ENCODE measurements around the gene ADAM33.

The ADAM33 gene

GRCh38 chr20:3663031-3663701 is 18.6 kb downstream of the ADAM33 start, which contains the start of gene GFRA4:
Gene GFRA4, minus strand, starts transcription at chr20:3663399. Its CDS starts 0 bp downstream, at chr20:3663399.
- no peak for DNase-seq

GRCh38 chr20:3661814-3662665 is 19.8 kb downstream of the ADAM33 start:
- DNase-seq = no peak

- DNase-seq = no peak
Observed at GRCh38 chr20:3661060-3661813, 20.6 kb downstream of the ADAM33 start.

GRCh38 chr20:3660262-3661059 is 21.3 kb downstream of the ADAM33 start:
- DNase-seq = no peak

DNA sequence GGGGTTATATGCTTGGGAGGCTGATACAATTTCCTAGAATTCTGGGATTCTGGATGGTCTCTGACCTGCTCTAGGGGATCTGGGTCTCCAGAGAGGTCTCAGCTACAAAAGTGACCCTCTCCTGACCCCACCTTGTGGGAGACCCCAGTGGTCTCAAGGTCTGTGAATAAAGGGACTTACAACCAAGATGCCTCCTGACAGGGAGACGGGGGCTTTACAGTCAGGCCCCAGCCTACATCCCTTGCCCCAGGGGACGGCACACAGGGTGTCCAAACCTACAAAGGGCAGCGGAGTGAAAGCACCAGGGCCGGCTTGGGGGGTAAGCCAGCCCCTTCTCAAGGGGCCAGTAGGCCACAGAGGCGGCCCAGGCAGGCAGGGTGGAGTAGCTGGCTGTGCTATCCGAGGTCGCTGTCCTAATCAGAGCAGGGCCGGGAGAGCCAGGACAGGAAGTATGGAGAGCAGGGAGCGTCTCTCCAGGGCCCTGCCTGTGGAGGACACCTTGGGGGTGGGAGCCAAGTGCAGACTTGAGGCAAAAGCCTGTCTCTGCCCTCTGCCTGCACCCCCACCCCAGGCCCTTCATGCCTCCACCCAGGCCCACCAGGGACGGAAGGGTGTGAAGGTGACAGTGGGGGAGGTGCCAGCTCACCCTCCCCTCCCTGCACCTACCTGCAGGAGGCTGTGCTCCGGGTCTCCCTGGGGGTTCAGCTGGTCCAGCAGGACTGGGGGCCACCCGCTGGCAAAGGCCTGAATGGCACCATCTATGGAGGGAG is 22.1 kb downstream of the ADAM33 start:
- no peak for DNase-seq

GRCh38 chr20:3658716-3659491 is 22.9 kb downstream of the ADAM33 start:
- peak; percentile 70 for DNase-seq

DNA sequence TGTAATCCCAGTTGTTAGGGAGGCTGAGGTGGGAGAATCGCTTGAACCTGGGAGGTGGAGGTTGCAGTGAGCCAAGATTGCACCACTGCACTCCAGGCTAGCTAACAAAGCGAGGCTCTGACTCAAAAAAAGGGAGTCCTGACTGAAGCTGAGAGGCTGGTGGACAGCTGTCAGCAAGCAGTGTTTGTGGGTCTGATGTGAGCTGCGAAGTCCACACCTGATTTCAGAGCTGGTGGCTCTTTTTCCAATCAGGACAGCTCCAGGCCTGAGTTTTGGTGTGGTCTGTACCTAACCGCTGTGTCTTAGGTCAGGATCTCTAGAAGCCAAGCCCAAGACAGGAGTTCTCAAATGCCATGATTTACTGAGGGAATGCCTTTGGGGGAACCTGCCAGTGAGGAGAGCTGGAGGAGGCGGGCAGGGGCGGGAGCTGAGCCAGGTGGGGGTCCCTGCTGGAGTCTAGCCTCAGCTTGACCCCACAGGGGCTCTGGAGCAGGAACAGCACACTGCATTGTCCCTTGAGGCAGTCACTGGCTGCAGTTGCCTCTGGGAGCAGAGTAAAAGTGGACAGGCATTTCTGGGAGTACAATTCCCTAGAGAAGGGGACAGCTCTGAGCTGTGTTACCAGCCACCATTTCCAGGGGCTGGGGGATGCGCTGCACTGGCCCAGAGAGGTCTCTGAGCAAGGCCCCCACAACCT is 23.6 kb downstream of the ADAM33 start:
- no peak for DNase-seq

DNA sequence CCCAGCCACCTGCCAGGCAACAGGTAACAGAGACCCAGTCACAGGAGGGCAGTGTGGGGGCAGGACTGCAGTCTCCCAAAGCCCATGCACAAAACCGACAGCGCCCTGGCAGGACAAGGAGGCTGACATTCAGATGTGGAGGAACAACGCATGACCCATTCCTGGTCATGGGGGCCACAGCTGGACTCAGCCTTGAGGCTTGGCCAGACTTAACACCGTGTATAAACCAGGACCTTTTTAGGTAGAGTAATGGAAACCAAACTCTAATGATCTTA is 26.7 kb downstream of the ADAM33 start:
- no peak for DNase-seq

- no peak for DNase-seq
Observed at GRCh38 chr20:3654326-3655130, 27.3 kb downstream of the ADAM33 start.

GRCh38 chr20:3653921-3654320 is 27.9 kb downstream of the ADAM33 start:
- DNase-seq = no peak

GRCh38 chr20:3652676-3653596 is 28.9 kb downstream of the ADAM33 start:
- peak; percentile 16 for DNase-seq

DNA sequence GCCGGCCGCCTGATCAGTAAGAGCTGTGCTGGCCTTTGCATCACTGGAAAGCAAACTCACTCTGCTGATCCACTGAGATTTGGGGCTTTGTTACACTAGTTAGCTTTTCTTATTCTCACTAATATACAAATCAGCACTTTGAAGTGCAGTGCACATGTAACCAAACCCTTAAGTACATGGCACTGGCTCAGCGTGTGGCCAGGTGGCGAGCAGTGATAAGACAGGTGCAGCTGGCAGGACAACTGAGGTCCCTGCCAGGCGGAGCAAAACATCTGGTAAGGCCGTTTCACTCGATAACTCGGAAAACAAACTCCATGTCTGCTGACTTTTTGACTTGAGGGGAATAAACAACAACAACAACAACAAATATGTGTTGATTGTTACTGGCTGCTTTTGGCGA is 29.6 kb downstream of the ADAM33 start:
- no peak for DNase-seq

DNA sequence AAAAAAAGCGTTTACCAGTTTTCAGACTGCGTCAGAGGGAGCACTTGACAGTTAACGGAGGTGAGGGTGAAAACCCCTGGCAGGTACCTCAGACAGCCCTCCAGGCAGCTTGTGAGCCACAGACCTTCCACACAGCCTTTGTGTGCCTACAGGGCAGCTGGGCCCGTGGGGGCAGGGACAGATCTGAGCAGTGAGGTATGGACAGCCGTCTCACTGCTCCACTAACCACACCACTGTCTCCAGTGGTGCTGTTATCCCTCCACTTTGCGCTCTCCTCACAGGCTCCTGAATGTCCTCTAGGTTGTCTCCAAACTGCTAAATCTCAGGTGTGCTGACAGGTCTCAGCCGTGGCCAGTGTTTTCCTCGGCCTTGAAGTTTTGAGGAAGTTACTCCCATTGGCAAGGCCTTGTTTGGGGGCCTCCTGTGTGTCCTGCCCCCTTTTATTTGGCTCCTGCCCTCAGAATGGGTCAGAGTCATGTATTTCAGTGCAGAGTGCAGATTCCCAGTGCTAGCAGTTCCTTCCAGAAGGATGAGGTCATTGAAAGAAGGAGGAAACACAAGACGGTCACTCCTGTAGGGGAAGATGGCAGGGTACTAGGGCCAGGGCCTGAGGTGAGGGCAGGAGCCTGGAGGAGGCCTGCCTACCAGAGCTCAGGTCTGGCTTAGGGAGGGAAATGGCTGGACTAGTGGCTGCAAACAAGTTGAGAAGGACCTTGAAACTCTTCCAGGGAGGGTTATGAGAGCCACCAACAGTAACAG is 30.4 kb downstream of the ADAM33 start:
- DNase-seq = peak; percentile 15

DNA sequence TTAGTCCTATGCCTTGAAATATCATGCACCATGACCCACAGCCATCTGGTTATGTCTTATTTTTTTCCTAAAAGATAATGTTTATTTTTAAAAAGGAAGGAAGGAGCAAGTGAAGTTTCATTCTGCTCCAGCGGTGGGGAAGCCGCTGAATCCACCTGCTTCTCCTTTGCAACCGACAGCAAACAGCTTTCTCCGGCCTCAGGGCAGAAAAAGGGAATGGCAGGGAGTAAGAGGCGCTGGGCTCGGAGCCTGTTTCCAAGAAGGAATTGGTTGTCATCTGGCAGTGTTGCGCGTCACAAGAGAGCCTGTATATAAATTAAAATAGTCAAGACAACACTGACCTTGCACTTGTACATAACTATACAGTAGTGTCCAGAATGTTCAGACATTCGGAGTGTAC is 32.9 kb downstream of the ADAM33 start:
- no peak for DNase-seq

DNA sequence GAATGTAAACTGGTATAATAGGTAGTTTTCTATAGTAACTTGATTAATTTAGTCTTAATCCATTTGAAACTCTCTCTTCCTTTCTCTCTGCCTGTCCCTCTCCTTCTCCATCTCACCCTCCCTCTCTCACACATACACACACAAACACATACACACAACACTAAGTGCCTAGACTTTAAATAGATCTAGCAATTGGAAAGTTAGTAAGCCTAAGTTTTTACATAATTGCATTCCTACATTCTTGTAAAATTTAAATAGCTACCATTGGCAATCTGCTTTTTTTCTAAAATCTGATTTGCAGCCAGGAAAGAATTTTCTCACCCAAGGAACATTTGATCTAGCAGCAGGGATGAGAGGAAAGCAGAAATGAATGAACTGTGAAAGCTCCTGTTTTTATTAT is 34.3 kb downstream of the ADAM33 start:
- no peak for DNase-seq

GRCh38 chr20:3646651-3647050 is 35.2 kb downstream of the ADAM33 start:
- DNase-seq = no peak

DNA sequence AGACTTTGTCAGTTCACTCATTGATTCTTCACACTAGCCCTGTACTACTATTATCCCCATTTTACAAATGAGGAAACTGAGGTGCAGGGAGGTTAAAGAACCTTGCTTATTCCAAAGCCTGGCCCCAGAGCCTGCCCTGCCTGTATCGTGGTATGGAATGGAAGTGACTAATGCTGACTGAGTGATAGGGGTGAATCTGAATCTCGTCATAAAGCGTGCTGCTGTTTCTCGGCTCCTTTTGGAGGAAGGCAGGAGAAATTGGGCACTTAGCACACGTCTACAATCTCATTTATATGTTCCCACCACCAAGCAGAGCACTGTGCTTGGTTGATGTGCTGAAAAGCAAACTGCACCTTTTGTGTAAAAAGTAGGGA is 35.8 kb downstream of the ADAM33 start:
- DNase-seq = no peak
